IMR-90 (cell line): Measurements from ENCODE around the gene ITPKC. TPM values are rescaled to one million over a fixed set of nuclear protein-coding genes. Genes with fewer than 3 reads are reported as not detected.
"Not testable (repeated sequence)": the region's sequence is repeated elsewhere in the genome, so short reads cannot be mapped to it uniquely, and the experiment has no call there.

ENCODE experiments used
- ATAC-seq: fragments of 200-7000 bp; cut with Tn5 transposase; 2 replicates; pipeline ENCODE4 v1.9.1; 2020; ENCODE audit warnings: low read depth, mild to moderate bottlenecking, moderate library complexity
- BruUV-seq: library from RNA; stranded (reverse); fragments of 400-500 nt; replicated peaks from 2 replicates; lab custom pipeline; 2021; lab: Mats Ljungman, UMichigan
- CTCF ChIA-PET: fragments of 300-600 bp; formaldehyde crosslinking; extraction: SDS; loops from one replicate; lab custom pipeline; 2021; ENCODE audit warnings: antibody characterized with exemption; lab: Yijun Ruan, JAX
- POLR2A ChIA-PET: fragments of 300-600 bp; sonication (Branson Sonifier 250); formaldehyde crosslinking; loops from one replicate; lab custom pipeline; 2022; ENCODE audit warnings: antibody characterized with exemption; ENCODE audit not compliant: unreplicated experiment; lab: Charles Lee
- DNase-seq: peaks from one replicate; pipeline ENCODE4 v3.0.0; 2013
- H2AFZ ChIP-seq: replicated peaks from 2 replicates; pipeline ENCODE3; 2013; ENCODE audit warnings: low read length, mild to moderate bottlenecking; ENCODE audit not compliant: poor library complexity
- H2AK5ac ChIP-seq: 2 replicates; pipeline ENCODE4 v1.6.1; 2013; ENCODE audit warnings: low read depth, low read length, inconsistent platforms
- H2AK9ac ChIP-seq: replicated peaks from 2 replicates; pipeline ENCODE3; 2013; ENCODE audit warnings: mild to moderate bottlenecking, low read depth, low read length, moderate library complexity; ENCODE audit not compliant: poor library complexity
- H2BK120ac ChIP-seq: 2 replicates; pipeline ENCODE4 v1.6.1; 2013; ENCODE audit warnings: low read depth, low read length, inconsistent platforms
- H2BK15ac ChIP-seq: 3 replicates; pipeline ENCODE4 v1.6.1; 2013; ENCODE audit warnings: low read depth, low read length, inconsistent platforms
- H2BK20ac ChIP-seq: 2 replicates; pipeline ENCODE4 v1.6.1; 2013; ENCODE audit warnings: low read depth, mild to moderate bottlenecking, inconsistent platforms, low read length, moderate library complexity
- H2BK5ac ChIP-seq: 2 replicates; pipeline ENCODE4 v1.6.1; 2013; ENCODE audit warnings: mild to moderate bottlenecking, low read depth, low read length, inconsistent platforms; ENCODE audit not compliant: poor library complexity, severe bottlenecking
- H3K14ac ChIP-seq: replicated peaks from 2 replicates; pipeline ENCODE4 v1.6.1; 2013; ENCODE audit warnings: low read depth, low read length, inconsistent platforms
- H3K18ac ChIP-seq: 2 replicates; pipeline ENCODE4 v1.6.1; 2013; ENCODE audit warnings: low read depth, low read length, control low read depth
- H3K23ac ChIP-seq: 2 replicates; pipeline ENCODE4 v1.6.1; 2013; ENCODE audit warnings: low read depth, low read length, inconsistent platforms
- H3K27ac ChIP-seq: 2 replicates; pipeline ENCODE4 v1.5.1; 2013; ENCODE audit warnings: mild to moderate bottlenecking, control low read depth, low read length; ENCODE audit not compliant: insufficient read depth
- H3K27me3 ChIP-seq: 2 replicates; pipeline ENCODE4 v1.6.1; 2013; ENCODE audit warnings: low read length; ENCODE audit not compliant: control insufficient read depth, insufficient read depth
- H3K36me3 ChIP-seq: 2 replicates; pipeline ENCODE4 v1.6.1; 2013; ENCODE audit warnings: low read length, mixed read lengths; ENCODE audit not compliant: control insufficient read depth, insufficient read depth
- H3K4ac ChIP-seq: 2 replicates; pipeline ENCODE4 v1.6.1; 2013; ENCODE audit warnings: low read depth, low read length, inconsistent platforms
- H3K4me1 ChIP-seq: 2 replicates; pipeline ENCODE4 v1.6.1; 2013; ENCODE audit warnings: low read length, mixed read lengths; ENCODE audit not compliant: control insufficient read depth, insufficient read depth
- H3K4me2 ChIP-seq: 2 replicates; pipeline ENCODE4 v1.6.1; 2013; ENCODE audit warnings: low read depth, mild to moderate bottlenecking, control low read depth, low read length, moderate library complexity
- H3K4me3 ChIP-seq: 2 replicates; pipeline ENCODE4 v1.5.1; 2013; ENCODE audit warnings: low read depth, mild to moderate bottlenecking, control low read depth, low read length, moderate library complexity; ENCODE audit not compliant: insufficient read depth
- H3K56ac ChIP-seq: 2 replicates; pipeline ENCODE4 v1.6.1; 2013; ENCODE audit warnings: low read length, inconsistent platforms; ENCODE audit not compliant: insufficient read depth; ENCODE audit errors: extremely low read depth
- H3K79me1 ChIP-seq, 2 experiments: 2 replicates each; pipeline ENCODE4 v1.6.1; 2013; ENCODE audit warnings: low read length in 2 of 2, inconsistent platforms in 1 of 2, low read depth in 1 of 2
- H3K9ac ChIP-seq: 2 replicates; pipeline ENCODE4 v1.6.1; 2013; ENCODE audit warnings: low read depth, low read length, control low read depth
- H3K9me1 ChIP-seq: 2 replicates; pipeline ENCODE4 v1.6.1; 2013; ENCODE audit warnings: low read length, inconsistent platforms; ENCODE audit not compliant: insufficient read depth
- H3K9me3 ChIP-seq: 2 replicates; pipeline ENCODE4 v1.6.1; 2013; ENCODE audit warnings: low read length; ENCODE audit not compliant: control insufficient read depth, insufficient read depth
- H4K20me1 ChIP-seq: 2 replicates; pipeline ENCODE4 v1.6.1; 2013; ENCODE audit warnings: low read length, inconsistent platforms; ENCODE audit not compliant: insufficient read depth
- H4K5ac ChIP-seq: 2 replicates; pipeline ENCODE4 v1.6.1; 2013; ENCODE audit warnings: mild to moderate bottlenecking, low read depth, low read length, control low read depth
- H4K8ac ChIP-seq, 2 experiments: 2 replicates each; pipeline ENCODE4 v1.6.1; 2013; ENCODE audit warnings: low read depth in 2 of 2, low read length in 2 of 2, control low read depth in 1 of 2, inconsistent platforms in 1 of 2
- H4K91ac ChIP-seq: 2 replicates; pipeline ENCODE4 v1.6.1; 2013; ENCODE audit warnings: low read depth, low read length, inconsistent platforms; ENCODE audit not compliant: insufficient read depth
- WGBS, 2 experiments: methylation state at CpG; one replicate each; pipeline versions ENCODE4 v1.1.5 to v1.1.7; 2013; ENCODE audit warnings: missing lambda C conversion rate in 2 of 2; ENCODE audit not compliant: insufficient read length in 1 of 2; ENCODE audit errors: extremely low coverage in 2 of 2; 5-methylcytosine and 5-hydroxymethylcytosine counted together
- dilution Hi-C: fragments of 300-500 bp; cut with HindIII; formaldehyde crosslinking; loops from one replicate; pipeline ENCODE4 v1.14.3; 2018; ENCODE audit warnings: low sequenced_read_pairs; ENCODE audit not compliant: unreplicated experiment
- in situ Hi-C: fragments of 300-500 bp; cut with MboI; formaldehyde crosslinking; loops from 3 replicates; pipeline ENCODE4 v1.14.3; 2019; ENCODE audit warnings: low sequenced_read_pairs, inconsistent platforms, mixed read lengths
- intact Hi-C: fragments of 100-400 bp; cut with micrococcal nuclease; formaldehyde crosslinking; loops from 2 replicates; pipeline ENCODE4 v1.10.0; 2022
- polyA plus RNA-seq, 3 experiments: library from polyadenylated mRNA; depleted of rRNA; stranded (reverse); fragments of >200 nt; gene quantifications; 2 replicates each; pipeline ENCODE4 v1.2.3, GENCODE V29; 2012; ENCODE audit warnings: low replicate concordance in 1 of 3
- total RNA-seq: library from RNA; depleted of rRNA; stranded (reverse); fragments of >200 nt; gene quantifications from 2 replicates; pipeline ENCODE4 v1.2.3, GENCODE V29; 2012

The ITPKC gene
- total and polyA plus RNA-seq, 2 of the 4 experiments (the other 2 are of a cell fraction) = 7.7 to 9.4 TPM

DNA sequence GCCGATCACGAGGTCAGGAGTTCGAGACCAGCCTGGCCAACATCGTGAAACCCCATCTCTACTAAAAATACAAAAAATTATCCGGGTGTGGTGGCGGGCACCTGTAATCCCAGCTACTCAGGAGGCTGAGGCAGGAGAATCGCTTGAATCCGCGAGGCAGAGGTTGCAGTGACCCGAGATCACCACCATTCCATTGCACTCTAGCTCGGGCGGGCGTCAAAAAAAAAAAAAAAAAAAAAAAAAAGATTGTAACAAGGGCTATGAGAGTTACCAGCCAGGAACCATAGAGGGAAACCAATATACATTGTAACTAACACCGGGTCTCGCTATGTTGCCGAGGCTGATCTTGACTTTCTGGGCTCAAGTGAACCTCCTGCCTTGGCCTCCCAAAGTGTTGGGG lies 15.4 kb downstream of the ITPKC start:
- 100% methylated on average over 3 of the region's 16 CpGs; no CpG with 5 or more reads in 1 of the 2 experiments for WGBS, 2 experiments
- H2BK20ac ChIP-seq, ATAC-seq, H3K9me3 ChIP-seq, H3K56ac ChIP-seq, intact Hi-C loops, H3K4me1 ChIP-seq, H4K20me1 ChIP-seq, H2BK15ac ChIP-seq, DNase-seq, H4K91ac ChIP-seq, H3K27me3 ChIP-seq, H3K27ac ChIP-seq, H3K4ac ChIP-seq, H2AK5ac ChIP-seq, H2AFZ ChIP-seq, H2BK5ac ChIP-seq, H3K4me2 ChIP-seq, H4K8ac ChIP-seq, dilution Hi-C loops, H3K14ac ChIP-seq, H3K9me1 ChIP-seq, H3K18ac ChIP-seq, H3K79me1 ChIP-seq, H3K4me3 ChIP-seq, H3K23ac ChIP-seq, BruUV-seq, H4K5ac ChIP-seq, H2AK9ac ChIP-seq, POLR2A ChIA-PET, H3K9ac ChIP-seq, in situ Hi-C loops, H2BK120ac ChIP-seq: not testable (repeated sequence)
- CTCF ChIA-PET = interaction anchor here (1.0 kb wide), 1 partner anchor 13 kb away, joined by 4 read pairs; no protein-coding TSS in a partner anchor
- H3K36me3 ChIP-seq = peaks cover 72% of the 10 kb centered on the region
